GM19395 (cell line): Measurements from ENCODE around the gene TRAIP.
"Not testable (repeated sequence)": the region's sequence is repeated elsewhere in the genome, so short reads cannot be mapped to it uniquely, and the experiment has no call there.

Experiments
- ATAC-seq: cut with Tn5 transposase; IDR thresholded peaks from one replicate; pipeline ENCODE4 v1.9.1; 2021; ENCODE audit warnings: mild to moderate bottlenecking, moderate library complexity; ENCODE audit not compliant: unreplicated experiment

The TRAIP gene, protein sequence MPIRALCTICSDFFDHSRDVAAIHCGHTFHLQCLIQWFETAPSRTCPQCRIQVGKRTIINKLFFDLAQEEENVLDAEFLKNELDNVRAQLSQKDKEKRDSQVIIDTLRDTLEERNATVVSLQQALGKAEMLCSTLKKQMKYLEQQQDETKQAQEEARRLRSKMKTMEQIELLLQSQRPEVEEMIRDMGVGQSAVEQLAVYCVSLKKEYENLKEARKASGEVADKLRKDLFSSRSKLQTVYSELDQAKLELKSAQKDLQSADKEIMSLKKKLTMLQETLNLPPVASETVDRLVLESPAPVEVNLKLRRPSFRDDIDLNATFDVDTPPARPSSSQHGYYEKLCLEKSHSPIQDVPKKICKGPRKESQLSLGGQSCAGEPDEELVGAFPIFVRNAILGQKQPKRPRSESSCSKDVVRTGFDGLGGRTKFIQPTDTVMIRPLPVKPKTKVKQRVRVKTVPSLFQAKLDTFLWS

DNA sequence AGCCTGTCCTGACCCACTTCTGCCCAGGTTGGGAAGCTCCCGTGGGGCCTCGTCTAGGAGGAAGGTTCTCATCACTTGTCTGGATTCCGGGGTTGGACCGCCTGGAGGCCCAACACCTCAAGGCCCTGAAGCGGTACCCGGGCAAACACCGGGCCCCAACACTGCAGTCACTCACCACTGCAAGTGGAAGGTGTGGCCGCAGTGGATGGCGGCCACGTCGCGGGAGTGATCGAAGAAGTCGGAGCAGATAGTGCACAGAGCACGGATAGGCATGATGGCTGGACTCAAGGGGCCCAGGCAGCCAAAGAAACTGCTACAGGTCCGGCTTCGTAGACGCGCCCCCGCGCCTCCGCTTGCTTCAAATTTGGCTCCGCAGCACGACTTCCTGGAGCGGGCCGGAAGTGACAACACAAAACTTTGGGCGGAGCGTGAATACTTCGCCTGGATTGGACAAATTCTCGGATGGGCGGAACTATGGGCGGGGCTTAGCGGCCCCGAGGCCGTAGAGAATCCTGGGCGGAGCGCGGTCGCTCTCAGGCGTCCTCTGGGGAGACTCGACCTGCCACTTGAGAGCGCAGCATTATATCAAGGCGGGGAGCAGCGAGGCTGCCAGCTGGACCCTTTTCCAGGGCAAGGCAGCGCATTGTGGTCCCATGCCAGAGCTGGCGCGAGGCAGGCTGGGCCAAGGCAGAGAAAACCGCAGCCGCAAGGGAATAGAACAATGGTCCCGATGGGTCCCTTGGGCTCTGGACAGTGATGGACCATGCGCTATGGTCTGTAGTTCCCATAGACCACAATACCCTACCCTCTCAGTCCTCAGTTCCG, at the start of gene TRAIP:
Gene TRAIP (minus strand): TSS at position 384 of the 825 bp plus-strand sequence. CDS start 111 bp downstream, at position 273.
- ATAC-seq = peak; percentile 96

DNA sequence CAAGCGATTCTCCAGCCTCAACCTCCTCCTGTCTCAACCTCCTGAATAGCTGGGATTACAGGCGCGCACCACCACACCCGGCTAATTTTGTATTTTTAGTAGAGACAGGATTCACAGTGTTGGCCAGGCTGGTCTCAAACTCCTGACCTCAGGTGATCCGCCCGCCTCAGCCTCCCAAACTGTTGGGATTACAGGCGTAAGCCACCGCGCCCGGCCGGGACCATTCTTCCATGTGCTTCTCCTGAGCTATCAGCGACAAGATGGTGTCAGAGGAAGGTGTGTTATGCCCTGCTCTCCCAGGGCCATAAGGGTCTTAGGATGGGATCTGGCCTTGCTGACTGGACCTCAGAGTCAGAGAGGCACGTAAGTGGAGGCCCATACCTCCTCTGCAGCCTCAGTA, 48.1 kb upstream of the TRAIP start:
- not testable (repeated sequence) for ATAC-seq

DNA sequence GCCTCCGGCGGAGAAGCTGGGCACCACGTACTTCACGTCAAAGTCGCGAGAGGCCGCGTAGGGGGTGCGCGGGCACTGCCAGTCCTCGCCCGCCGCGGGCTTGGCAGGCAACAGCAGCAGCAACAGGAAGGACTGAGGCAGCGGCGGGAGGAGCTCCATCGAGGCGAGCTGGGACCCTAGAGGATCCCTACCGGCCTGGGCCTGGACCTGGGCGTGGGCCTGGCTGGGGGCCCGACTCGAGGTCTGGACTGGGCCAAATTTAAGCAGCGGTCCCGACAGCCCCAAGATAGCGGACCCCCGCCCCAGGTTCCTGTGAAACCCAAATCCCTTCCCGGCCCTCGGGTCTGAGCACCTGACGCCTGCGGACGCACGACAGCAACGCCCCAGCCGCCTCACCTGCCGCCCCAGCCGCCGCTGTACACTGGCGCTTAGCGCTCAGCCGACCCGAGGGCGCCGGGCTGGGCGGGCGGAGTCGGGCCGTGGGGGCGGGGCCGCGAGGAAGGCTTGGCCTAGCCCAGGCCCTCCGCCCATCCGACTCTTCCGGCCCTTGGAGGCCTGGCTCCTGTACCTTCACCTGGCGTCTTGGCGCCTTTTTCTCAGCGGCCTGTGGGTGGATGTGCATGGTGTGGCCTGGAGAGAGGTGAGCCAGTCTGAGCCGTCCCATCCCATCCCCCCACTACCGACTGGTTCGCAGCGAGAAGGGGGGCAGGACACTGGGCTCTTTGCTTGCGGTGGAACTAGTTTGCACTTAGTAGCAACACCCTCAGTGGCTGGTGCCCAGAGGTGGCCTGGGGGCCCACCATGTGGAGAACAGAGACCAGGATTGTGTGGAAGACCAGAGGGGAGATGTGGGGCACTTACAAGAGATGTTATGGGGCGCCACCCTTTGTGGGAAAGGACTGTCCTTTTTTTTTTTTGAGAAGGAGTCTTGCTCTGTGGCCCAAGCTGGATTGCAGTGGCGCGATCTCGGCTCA, 47.4 kb upstream of the TRAIP start, which contains the start of gene MST1R:
Gene MST1R (minus strand): TSS at position 423 of the 974 bp plus-strand sequence. CDS start 264 bp downstream, at position 159.
- ATAC-seq = no peak

DNA sequence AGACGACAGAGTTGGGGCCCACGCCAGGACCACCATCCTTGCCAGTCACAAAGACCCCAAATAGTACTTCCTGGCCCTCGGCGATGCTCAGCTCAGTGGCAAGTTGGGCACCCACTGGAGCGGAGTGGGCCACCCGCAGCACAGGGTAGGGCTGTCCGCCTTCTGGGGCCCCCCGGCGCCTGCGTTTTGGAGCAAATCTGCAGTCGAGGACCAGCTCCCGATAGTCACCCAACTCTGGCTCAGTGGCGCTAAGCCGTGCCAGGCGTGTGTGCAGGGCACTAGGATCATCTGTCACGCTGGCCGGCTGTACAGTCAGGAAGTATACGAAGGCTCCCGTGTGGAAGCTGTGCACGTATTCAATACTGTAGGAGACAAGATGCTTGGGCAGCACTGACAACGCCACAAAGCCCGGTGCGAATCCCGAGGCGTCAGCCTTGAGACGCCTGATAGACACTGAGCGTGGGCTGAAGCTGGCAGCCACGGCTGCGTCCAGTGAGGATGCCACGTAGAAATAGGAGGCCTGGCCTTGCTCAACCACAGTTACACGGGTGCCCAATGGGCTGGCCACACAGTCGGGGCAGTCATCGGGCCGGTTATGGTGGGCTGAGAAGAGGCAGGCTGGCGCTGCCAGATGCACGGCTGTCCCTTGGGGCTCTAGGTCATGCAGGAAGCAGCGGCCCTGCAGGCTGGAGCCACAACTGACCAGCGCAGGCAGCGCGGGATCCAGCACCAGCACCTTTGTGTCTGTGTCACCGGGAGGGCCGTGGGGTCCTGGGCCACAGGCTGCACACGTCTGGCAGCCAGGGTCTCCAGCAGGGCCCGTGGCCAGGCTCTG, 46.4 kb upstream of the TRAIP start:
- ATAC-seq = no peak

DNA sequence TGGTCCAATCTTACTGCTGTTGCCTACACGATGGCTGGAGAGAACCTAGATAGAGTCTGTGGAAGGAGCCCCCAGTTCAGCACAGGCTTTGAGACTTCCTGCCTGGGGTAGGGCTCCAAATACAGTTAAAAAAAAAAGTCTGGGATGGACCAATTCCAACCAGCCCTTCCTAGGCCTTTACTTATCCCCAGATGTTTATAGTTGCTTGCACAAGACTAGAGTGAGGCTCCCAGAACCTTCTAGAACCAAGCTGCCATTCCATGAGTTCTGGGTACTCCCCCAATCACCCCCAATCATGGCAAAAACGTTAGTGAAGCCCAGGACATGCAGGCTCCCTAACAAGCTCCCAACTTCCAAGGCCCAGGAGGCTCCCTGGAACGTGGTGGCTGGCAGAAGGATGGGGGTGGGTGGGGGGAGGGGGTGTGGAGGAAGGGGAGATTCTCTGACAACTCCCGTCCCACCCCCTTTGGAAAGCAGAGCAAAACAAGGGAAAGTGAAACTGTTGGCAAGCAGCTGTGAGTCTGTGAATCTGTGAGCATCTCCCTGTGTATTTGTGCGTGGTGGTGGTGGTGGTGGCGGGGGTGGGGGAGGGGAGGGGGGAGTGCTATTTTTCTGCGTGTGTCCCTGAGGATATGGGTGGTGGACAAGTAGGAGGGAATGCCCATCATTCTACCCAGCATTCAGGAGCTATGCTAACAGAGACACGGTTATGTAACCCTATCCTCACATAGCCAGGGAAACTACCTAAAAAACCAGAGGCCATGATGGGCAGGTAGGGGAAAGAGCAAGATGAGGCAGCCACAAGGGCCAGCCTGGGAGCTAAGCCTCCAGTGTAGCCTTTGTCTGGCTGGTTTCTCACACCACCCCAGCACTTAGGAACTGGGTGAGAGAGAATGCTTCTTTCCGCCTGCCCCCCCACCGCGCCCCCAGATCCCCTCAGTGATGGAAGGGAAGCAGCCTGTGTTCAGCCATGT, 45.3 kb upstream of the TRAIP start:
- no peak for ATAC-seq

DNA sequence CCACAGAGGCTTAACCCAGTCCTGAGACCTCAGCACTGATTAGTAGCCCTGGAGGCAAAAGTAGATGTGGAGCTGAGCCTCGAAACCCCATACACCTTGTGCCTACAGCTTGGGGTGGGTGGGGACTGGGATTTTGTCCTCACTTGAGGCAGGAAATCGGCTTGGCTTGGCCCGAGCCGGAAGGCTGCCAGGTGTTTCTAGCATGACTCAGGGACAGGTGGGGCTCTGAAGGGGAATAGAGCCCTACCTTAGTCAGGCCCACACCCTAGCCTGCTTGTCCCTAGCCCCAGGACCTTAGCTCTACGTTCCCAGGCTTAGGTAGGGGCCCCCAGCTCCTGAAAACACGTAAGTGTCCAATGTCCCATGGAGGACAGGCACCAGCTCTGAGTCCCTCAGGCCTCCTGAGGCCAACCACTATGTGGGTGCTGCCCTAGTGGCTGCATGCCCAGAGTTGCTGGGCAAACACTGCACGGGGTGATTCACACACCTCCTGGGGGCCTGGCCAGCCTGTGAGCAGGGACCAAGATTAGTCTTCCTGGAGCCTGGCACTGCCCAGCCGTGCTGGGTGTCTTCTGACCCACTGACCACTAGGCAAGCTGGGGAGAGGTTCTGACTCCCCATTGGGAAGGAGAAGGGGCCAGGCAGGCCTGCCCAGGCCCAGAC, 44.3 kb upstream of the TRAIP start:
- ATAC-seq = no peak

DNA sequence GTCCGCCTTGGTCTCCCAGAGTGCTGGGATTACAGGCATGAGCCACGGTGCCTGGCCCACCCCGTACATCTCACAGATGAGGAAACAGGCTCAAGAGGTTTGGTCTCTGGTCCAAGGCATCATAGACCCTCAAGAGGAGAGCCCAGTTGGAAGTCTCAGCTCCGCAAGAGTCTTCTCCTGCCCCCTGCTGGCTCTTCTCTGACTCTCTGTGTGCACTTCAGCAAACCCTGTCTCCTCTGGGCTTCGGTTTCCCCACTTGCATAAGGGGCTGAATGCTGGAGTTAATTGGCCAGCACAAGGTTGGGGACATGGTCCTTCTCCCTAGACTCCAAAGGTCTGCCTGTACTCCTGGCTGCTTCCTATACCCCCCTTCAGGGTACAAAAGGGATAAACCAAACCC, 43.5 kb upstream of the TRAIP start:
- no peak for ATAC-seq

DNA sequence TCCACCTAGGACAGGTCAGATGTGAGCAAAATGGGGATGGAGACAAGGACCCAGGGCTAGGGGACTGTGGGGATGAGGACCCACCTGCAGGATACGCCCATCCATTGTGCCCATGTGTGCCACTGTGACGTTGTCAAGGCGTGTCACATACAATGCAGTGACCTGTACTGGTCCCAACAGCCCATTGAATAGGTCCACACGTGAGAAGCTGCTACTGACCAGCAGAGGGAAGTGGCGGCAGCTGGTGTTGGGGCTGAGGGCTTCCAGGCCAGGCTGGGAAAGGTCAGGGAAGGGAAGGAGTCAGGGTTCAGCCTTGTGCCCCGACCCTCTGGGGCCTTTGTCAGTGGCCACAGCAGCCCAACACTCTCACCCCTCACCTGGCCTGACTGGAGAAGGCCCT, 42.6 kb upstream of the TRAIP start:
- no peak for ATAC-seq

DNA sequence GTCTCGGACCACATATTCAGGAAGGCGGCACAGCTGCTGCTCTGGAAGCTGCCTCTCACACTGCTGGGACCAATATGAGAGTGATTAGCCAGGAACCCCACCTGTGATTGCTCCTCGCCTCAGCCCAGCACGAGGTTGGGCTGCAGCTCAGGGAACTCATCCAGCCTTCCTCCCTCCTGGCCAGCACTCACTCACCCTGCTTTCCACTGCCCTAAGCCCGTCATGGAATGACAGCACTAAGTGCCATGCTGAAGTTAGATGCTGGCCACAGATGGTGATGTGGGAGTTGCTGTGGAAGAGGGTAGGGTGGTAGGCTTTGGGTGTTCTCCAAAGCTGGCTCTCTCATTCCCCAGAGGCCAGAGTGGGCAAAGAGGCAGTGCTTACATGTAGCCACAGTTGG, 40.0 kb upstream of the TRAIP start:
- ATAC-seq = no peak

DNA sequence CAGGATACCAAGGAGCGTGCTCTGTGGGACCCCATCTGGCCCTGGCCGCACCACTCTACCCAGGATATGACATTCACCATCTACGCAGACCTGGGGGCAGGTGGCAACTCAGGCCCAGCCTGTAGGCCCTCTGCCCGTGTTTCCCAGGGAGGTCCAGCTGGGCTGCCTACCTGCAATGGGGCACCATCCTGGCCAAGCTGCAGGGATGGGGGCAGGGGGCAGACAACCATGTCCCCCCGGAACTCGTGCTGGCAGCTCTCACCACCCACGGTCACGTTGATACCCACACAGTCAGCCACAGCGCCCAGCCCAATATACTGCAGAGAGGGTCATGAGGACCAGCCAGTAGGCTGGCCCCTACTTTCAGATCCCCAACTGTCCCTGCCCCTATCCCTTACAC, 39.4 kb upstream of the TRAIP start:
- no peak for ATAC-seq

DNA sequence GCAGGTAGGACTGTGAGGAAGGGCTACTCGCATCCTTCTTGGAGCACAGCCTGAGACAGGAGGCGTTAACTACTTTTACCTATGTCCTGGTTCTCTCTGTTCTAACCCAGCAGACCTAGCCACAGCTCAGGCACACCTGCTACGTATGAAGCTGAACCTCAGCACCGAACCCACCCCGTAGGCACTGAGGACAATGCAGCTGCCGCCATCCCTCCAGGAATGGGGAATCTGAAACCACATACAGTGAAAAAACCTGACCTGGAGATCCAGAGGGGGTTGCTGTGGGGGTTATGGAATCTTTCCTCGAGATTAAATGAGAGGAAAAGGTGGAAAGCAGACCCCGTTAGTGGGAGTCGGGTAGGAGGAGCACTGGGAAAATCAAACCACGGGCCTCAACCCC, 32.9 kb upstream of the TRAIP start:
- ATAC-seq = no peak

DNA sequence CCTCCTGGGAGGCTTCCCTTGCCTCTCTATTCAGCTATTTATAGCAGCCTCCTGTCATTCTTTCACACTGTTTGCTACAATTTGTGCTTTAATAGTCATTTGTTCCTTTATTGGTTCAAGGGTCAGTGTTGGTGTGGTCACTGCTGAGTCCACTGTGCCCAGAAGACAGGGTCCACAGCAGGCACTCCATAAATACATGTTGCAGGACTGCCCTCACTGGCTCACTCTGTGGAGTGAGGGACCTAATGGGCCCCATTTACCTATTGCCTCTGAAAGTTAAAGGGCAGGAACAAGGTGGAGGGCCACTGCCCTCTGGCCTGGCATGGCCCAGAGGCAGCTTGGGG, 30.5 kb upstream of the TRAIP start:
- ATAC-seq = no peak

DNA sequence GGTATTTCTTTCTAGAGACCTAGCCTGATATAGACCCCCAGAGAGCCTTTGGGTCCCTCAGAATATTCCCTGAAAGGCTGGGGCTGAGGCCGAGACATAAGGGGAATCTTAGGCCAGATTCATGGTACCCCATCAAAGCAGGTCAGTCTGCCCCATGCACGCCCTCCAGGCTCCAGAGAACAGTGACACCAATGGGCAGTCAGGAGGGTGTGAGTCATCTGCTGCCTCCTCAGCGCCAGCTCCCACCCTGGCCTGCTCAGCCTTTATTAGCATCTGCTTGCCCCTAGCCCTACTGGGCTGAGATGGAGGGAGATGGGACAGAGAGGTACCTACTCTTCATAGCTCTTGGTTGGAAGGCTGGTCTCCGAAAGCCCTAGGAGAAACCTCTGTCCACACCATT, 27.6 kb upstream of the TRAIP start:
- ATAC-seq = no peak

DNA sequence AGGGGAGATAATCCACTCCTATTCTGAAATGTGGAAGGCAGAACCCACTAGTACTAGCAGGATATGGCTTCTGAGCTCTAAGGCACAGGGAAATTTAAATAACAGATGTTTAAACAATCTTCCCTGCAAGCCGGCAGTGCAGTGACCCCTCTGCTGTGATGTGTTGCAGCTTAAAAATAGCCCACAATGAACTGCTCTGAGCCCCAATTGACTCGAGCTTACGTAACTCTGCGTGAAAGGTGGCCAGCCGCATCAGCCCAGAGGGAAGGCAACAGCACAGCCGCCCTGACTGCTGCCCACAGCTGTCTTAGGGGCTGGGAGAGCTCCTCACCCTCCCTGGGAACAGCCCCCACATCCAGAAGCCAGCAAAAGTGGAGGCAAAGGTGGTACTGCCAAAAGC, 25.8 kb upstream of the TRAIP start:
- ATAC-seq = no peak

DNA sequence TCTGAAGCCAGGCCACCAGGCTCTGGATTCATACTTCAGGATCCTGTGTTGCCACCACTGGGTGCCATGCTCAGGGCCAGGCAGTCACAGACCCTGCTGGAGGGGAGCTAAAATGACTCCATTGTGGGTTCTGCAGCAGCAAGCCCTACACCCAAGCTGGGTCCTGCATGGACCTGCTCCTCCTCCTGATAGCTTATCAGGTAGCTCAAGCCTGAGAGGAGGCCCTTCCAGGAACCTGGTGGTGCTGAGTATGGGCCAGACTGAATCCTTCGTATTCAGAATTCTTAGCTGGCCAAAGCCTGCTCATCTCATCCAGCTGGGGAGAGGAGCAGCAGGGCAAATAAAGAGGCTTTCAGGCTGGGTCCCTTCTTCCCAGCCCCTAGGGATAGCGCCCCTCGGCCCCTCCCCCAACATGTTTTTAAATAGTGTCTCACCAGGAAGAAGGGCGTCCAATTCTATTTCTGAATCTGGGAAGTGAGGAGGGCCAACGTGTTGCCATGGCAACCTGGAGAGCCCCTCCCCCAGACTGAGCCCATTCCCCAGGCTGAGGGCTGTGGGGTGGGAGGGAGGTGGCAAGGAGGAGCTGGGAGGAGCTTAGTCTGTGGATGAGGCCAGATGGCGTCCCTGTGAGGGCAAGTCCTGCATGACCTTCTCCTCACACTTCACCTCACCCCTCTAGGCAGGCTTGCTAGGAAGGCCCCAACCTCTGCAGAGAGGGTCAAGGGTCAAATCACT, 24.4 kb upstream of the TRAIP start:
- no peak for ATAC-seq

DNA sequence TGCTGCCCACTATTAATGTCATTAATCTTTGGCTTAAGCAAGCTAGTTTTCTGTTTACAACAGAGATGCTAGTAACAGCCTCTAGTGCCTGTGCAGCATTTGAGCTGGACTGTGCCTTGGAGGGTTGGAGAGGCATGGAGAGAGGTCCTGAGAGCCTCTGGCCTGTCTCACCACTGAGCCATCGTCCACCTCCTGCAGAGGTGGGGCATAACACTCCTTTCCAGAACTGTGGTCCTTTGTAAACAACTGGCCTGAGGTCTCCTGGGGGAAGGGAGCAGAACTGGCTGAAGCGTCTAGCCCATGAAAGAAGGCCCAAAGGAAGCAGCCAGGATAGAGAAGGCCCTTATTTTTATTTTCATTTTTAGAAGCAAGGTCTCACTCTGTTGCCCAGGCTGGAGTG, 23.4 kb upstream of the TRAIP start:
- no peak for ATAC-seq

DNA sequence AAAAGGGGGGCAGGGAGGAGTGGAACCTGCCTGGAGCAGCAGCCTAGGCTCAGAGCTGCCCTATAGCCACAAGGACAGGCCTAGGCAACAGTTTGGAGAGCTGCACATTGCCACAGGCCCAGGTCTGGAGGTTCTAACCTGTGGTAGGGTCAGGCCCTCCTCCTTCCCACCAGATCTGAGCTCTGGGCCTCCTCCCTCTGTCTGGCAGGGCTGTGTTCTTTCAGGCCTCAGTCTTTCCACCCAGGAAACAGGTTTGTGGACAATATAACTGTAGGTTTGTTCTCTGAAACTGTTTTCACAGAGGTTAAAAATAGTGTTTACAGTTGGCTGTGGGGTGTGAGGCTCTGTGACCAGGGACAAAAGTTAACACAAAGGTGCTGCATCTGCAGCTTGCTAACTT, 22.3 kb upstream of the TRAIP start:
- no peak for ATAC-seq

DNA sequence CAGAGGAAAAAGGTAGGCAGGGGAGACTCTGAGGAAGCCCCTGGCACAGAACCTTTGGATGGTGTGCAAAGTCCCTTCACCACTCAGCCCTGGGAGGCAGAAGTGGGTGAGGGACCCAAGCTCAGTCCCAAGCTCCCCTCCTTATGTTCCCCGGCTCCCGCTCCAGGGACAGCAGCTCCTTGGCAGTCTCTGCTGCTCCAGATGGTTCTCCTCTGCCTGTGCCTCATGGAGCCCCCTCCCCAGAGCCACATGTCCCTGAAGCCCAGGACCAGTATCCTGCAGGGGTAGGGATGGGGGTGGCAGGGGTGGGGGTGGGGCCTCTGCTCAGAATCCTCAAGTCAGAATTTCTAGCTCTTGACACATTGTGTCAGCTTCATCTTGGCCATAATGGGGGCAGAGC, 21.4 kb upstream of the TRAIP start:
- ATAC-seq = no peak
